Activated CD8-positive, alpha-beta memory T cell treated with anti-CD3 and anti-CD28 coated beads, Interleukin-2, amount 50 U/mL, for 4 hours (primary cell): ENCODE results near the gene EXOC3L4.

Experiments used
- DNase-seq: peaks from one replicate; pipeline ENCODE4 v3.0.0-alpha.2; 2020

Gene EXOC3L4

GRCh38 chr14:103123634-103124500 lies 29.3 kb downstream of the EXOC3L4 start:
- DNase-seq: no peak

DNA sequence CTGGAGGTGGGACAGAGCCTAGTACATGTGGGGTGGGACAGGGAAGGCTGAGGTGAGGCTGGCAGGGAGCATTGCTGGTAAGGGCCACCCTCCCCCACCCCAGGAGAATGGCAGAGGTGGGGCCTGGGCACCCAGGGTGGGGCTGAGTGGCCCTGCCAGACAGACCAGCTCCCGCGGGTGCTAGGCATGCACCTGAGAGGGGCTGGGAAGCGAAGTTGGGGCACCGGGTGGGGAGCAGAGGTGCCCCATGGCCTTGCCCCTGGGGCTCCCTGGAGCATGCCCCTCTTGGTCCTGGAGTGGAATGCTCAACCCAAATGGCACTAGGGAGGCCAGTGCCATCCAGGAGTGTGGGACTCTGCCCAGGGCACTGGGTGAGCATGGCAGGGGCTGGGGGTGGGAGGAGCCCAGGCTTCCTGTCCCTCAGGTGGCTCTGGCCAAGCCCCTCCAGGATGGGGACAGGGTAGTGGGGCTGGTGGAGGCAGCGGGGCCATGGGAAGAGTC lies 30.0 kb downstream of the EXOC3L4 start:
- DNase-seq: no peak

- no peak for DNase-seq
These were observed 30.9 kb downstream of the EXOC3L4 start for GRCh38 chr14:103125098-103126070.

- no peak for DNase-seq
These were observed 31.8 kb downstream of the EXOC3L4 start for GRCh38 chr14:103126088-103126872.

DNA sequence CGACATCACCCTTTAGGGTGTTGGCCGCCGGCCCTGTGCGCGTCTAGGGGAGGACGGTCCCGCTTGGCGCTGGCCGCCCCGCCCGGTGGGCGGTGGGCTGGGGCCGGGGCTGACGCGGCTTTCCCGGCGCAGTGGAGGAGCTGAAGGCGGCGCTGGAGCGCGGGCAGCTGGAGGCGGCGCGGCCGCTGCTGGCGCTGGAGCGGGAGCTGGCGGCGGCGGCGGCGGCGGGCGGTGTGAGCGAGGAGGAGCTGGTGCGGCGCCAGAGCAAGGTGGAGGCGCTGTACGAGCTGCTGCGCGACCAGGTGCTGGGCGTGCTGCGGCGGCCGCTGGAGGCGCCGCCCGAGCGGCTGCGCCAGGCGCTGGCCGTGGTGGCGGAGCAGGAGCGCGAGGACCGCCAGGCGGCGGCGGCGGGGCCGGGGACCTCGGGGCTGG lies 32.4 kb downstream of the EXOC3L4 start:
- no peak for DNase-seq

- DNase-seq: no peak
These were observed 32.8 kb downstream of the EXOC3L4 start for GRCh38 chr14:103127356-103127755.

GRCh38 chr14:103127861-103128598 lies 33.5 kb downstream of the EXOC3L4 start:
- no peak for DNase-seq

- DNase-seq: no peak
These were observed 34.2 kb downstream of the EXOC3L4 start for GRCh38 chr14:103128631-103129300.

DNA sequence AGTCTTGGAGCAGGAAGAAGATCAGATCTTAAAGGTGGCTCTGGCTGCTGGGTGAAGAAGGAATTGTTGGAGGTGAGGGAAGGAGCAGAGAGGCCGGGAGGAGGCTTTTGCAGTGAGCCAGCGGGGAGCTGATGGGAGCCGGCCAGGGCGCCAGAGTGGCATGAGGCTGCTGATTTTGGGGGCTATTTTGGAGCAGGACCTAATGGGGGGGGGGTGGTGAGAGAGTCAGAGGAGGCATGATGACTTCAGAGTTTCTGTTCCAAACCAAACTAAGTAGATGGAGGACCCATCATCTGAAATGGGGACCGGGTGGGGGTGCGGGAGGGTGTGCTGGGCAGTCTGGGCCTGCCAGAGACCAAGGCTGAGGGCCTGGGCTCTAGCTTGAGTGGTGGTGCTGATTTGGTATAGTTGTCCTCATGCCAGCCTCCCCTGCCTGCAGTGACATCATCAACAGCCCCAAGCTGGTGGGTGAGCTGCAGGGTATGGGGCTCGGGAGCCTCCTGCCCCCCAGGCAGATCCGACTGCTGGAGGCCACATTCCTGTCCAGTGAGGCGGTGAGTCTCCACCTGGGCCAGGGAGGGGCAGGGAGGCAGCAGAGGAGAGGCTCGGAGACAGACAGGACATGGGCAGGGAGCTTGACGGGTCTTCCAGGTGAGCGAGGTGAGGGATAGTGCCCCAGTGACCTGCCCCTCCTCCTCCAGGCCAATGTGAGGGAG lies 34.9 kb downstream of the EXOC3L4 start:
- DNase-seq: no peak

GRCh38 chr14:103130017-103130764 lies 35.7 kb downstream of the EXOC3L4 start:
- no peak for DNase-seq

GRCh38 chr14:103130965-103131364 lies 36.4 kb downstream of the EXOC3L4 start:
- no peak for DNase-seq

DNA sequence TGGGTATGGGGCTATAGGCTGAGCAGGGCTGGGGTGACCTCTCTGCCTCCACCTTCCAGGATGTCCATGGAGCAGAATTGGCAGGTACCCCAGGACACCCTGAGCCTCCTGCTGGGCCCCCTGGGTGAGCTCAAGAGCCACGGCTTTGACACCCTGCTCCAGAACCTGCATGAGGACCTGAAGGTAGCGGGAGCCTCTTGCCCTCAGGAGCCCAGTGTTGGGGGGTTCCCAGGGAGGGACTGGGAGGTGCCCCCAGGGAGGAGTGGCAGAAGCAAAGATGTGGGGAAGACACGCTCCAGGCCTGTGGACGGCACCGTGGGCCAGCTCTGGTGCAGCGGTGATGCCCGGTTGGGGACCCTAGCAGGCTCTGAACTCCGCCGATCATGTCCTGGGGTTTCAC lies 37.1 kb downstream of the EXOC3L4 start:
- DNase-seq: no peak

DNA sequence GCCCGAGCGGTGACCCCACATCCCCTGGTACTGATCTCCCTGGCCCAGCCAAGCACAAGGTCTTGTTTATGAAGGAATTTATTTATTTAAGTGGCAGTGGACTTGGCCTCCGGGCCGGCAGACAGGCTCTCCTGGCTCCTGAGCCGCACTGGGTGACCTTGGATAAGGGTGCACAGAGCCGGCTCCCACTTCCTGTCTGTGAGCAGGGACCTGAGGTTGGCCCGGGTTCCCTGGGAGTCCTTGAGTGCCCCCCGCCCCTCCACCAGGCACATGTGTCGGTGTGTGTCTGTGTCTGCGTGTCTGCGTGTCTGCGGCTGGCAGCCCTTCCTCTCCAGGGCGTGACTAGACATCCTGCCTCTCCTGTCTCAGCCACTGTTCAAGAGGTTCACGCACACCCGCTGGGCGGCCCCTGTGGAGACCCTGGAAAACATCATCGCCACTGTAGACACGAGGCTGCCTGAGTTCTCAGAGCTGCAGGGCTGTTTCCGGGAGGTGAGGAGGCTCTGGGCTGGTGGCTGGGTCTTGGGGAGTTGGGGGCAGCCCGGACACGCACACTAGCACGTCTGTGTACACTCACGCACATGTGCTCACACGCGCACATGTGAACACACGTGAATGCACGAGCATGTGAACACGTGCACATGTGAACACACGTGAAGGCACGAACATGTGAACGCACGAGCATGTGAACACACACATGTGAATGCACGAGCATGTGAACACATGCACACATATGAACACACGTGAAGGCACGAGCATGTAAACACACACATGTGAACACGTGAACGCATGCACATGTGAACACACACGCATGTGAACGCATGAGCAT lies 38.1 kb downstream of the EXOC3L4 start:
- no peak for DNase-seq

GRCh38 chr14:103133210-103134140 lies 39.0 kb downstream of the EXOC3L4 start:
- DNase-seq: no peak

DNA sequence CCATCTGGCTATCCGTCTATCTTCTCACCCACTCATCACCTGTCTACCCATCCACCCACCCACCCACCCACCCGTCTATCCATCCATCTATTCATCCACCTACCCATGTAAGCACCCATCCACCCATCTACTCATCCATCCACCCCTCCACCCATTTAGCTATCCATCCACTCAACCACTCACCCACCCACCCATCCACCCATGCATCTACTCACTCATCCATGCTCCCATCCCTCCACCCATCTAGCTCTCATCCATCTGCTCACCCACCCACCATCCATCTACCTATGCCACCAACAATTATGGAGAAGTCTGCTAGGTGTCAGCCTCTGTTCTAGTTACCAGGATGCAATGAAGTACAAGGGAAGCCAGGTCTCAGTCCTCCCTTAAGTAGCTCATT lies 39.9 kb downstream of the EXOC3L4 start:
- DNase-seq: no peak

GRCh38 chr14:103134919-103135318 lies 40.4 kb downstream of the EXOC3L4 start:
- no peak for DNase-seq
